IPS-18a (cell line): ENCODE measurements around the gene SPDYE3.
"Not testable (repeated sequence)": the region's sequence is repeated elsewhere in the genome, so short reads cannot be mapped to it uniquely, and the experiment has no call there.

ENCODE experiments used
- H3K27ac ChIP-seq: one replicate; pipeline ENCODE4 v1.5.1; 2013; ENCODE audit warnings: low read length
- H3K27me3 ChIP-seq: one replicate; pipeline ENCODE4 v1.6.1; 2013; ENCODE audit warnings: mild to moderate bottlenecking, low read length; ENCODE audit not compliant: control insufficient read depth, insufficient read depth
- H3K36me3 ChIP-seq: one replicate; pipeline ENCODE4 v1.6.1; 2013; ENCODE audit warnings: low read depth, low read length; ENCODE audit not compliant: control insufficient read depth
- H3K4me1 ChIP-seq: one replicate; pipeline ENCODE4 v1.6.1; 2013; ENCODE audit warnings: low read depth, low read length; ENCODE audit not compliant: control insufficient read depth
- H3K4me3 ChIP-seq: one replicate; pipeline ENCODE4 v1.5.1; 2013; ENCODE audit warnings: low read length
- H3K9ac ChIP-seq: one replicate; pipeline ENCODE4 v1.6.1; 2013; ENCODE audit warnings: mild to moderate bottlenecking, low read length, moderate library complexity
- H3K9me3 ChIP-seq: one replicate; pipeline ENCODE4 v1.6.1; 2013; ENCODE audit warnings: low read depth, low read length; ENCODE audit not compliant: control insufficient read depth

SPDYE3 gene

DNA sequence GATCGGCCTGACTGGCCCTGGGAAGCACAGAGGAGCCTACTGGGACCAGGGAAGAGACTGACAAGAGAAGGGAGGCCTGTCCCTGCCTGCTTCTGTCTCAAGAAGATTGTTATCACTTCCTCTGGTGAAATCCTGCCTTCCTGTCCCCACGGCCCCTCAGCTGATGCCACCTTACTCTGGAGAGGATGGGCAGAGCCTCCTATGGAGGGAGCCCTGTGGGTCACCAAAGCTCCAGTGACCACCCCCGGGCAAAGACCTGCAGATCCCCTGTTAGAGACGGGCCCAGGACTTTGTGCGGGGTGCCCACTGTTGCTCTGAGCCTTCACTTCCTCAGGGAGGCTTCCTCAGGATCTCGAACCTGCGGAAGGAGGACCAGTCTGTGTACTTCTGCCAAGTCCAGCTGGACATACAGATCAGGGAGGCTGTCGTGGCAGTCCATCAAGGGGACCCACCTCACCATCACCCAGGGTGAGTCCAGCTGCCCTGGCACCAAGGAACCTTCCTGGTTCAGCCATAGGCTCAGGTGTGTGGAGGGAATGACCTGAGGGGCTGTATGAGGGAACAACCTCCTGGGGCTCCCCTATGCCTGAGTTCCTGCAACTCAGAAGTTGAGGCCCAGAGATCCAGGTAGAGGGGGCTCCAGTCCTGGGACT is 49.0 kb downstream of the SPDYE3 start:
- Histone ChIP-seq H3K36me3 (peaks cover 83% of the 10 kb centered on the region), H3K9ac (no peak overlapping the region), H3K9me3 (no peaks in the 10 kb centered on the region), H3K27me3 (no peaks in the 10 kb centered on the region), H3K4me3 (no peak overlapping the region), H3K27ac (no peak overlapping the region), H3K4me1 (no peaks in the 10 kb centered on the region)

DNA sequence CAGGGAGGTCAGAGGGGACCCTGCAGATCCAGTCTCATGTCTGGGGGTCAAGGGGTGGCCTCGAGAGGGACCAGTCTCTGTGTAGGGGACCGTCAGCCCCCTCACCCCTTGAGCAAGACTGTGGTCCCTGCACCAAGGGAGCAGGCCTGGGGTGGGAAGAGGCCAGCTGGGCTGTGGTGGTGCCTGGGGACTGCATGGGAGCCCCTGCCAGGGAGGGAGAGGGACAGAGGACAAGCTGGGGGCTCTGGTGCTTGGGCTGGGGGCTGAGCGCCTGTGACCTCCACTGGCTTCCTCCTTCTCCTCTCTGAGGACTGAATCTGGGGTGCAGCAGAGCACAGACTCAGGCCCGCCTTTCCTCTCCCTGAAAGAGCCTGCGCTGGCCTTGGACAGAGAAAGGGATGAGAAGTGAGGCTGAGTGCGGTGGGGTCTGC is 49.6 kb downstream of the SPDYE3 start:
- H3K36me3 ChIP-seq: peaks cover 84% of the 10 kb centered on the region

DNA sequence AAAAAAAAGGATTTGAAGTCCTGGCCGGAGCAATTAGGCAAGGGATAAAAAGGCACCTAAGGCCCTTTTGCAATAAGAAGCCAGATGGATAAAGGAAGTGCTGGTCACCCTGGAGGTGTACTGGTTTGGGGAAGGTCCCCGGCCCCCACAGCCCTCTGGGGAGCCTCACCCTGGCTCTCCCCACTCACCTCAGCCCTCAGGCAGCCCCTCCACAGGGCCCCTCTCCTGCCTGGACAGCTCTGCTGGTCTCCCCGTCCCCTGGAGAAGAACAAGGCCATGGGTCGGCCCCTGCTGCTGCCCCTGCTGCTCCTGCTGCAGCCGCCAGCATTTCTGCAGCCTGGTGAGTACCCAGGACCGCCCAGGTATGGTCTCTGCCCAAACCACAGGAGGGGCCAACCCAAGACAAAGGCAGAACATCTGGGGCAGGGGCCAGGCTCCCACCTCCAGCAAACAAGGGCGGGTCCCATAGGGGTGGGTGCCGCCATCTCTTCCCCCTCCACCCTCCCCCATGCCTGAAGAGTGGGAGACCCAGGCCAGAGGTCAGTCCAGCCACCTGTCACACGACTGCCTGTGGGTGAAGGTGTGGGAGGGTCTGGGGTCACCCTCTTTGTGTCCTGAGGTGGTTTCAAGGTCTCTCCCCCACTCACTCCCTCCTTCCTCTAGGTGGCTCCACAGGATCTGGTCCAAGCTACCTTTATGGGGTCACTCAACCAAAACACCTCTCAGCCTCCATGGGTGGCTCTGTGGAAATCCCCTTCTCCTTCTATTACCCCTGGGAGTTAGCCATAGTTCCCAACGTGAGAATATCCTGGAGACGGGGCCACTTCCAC is 50.7 kb downstream of the SPDYE3 start, which contains the start of gene PILRB:
TSS of gene PILRB (plus strand) at position 91 of the 830 bp plus-strand sequence. CDS start at position 277, 186 bp downstream.
- Histone ChIP-seq H3K4me1 (no peaks in the 10 kb centered on the region), H3K27ac (no peak within 1 kb of the TSS), H3K4me3 (no peak within 1 kb of the TSS), H3K36me3 (peaks cover 91% of the 10 kb centered on the region), H3K9ac (no peak within 1 kb of the TSS), H3K9me3 (no peaks in the 10 kb centered on the region), H3K27me3 (no peaks in the 10 kb centered on the region)

More for the DNA sequence above, 49.6 kb downstream of the SPDYE3 start:
- Histone ChIP-seq H3K4me1 (no peaks in the 10 kb centered on the region), H3K27me3 (no peaks in the 10 kb centered on the region), H3K9ac (no peak overlapping the region), H3K9me3 (no peaks in the 10 kb centered on the region), H3K27ac (no peak overlapping the region), H3K4me3 (no peak overlapping the region)

DNA sequence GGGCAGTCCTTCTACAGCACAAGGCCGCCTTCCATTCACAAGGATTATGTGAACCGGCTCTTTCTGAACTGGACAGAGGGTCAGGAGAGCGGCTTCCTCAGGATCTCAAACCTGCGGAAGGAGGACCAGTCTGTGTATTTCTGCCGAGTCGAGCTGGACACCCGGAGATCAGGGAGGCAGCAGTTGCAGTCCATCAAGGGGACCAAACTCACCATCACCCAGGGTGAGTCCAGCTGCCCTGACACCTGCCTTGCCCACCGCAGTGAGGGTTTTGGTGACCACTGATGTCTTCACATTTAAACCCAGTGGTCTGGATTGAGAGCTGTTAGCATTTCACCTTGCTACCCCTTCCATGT is 51.3 kb downstream of the SPDYE3 start:
- Histone ChIP-seq H3K9ac (no peak overlapping the region), H3K36me3 (peaks cover 90% of the 10 kb centered on the region), H3K4me1 (no peaks in the 10 kb centered on the region), H3K4me3 (no peak overlapping the region), H3K27ac (no peak overlapping the region), H3K9me3 (no peaks in the 10 kb centered on the region), H3K27me3 (no peaks in the 10 kb centered on the region)

DNA sequence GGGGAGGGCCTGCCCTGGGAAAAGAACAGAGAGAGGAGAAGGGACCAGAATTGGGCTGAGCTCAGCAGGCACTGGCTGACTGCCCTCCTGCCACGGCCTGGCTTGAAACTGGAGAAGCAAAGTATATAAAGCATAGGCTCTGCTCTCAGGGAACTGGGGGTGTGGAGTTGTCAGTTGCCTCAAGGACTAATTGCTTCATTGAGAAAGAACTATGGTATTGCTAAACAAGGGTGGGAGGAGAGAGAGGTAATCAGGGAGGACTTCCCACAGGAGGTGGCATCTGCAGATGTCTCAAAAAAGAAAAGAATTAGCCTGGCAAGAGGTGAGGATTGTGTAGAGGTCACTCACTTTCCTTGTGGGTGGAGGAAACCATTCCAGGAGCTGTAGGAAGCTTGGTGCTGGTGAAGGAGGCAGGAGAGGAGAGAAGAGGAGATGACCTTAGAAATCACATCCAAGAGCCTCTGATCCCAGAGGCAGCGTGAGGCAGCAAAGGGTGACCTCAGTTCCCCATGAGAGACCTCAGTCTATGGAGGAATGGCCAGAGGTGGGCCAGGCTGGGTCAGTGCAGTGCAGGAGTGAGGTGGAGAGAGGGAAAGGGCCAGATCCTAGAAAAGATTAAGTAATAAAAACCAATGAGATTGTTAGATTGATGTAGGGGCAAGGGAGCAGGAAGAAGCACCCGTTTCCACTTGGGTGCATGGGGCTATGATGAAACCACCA is 52.8 kb downstream of the SPDYE3 start:
- Histone ChIP-seq H3K36me3 (peaks cover 78% of the 10 kb centered on the region), H3K4me3 (no peak overlapping the region), H3K9ac (no peak overlapping the region), H3K9me3 (no peaks in the 10 kb centered on the region), H3K4me1 (no peaks in the 10 kb centered on the region), H3K27ac (no peak overlapping the region), H3K27me3 (no peaks in the 10 kb centered on the region)

DNA sequence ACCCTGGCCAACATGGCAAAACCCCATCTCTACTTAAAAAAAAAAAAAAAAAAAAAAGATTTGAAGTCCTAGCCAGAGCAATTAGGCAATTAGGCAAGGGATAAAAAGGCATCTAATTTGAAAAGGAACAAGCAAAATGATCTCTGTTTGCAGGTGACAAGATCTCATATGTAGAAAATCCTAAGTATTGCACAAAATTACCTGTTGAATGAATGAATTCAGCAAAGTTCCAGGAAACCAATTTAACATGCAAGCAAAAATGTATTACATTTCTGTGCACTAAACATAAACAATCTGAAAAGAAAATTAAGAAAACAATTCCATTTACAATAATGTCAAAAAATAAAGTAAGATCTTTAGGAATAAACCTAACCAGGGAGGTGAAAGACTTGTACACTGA is 55.6 kb downstream of the SPDYE3 start:
- Histone ChIP-seq H3K4me1 (no peaks in the 10 kb centered on the region), H3K27ac (no peak overlapping the region), H3K4me3 (no peak overlapping the region), H3K36me3 (peaks cover 59% of the 10 kb centered on the region), H3K9me3 (no peaks in the 10 kb centered on the region), H3K27me3 (no peaks in the 10 kb centered on the region), H3K9ac (no peak overlapping the region)

DNA sequence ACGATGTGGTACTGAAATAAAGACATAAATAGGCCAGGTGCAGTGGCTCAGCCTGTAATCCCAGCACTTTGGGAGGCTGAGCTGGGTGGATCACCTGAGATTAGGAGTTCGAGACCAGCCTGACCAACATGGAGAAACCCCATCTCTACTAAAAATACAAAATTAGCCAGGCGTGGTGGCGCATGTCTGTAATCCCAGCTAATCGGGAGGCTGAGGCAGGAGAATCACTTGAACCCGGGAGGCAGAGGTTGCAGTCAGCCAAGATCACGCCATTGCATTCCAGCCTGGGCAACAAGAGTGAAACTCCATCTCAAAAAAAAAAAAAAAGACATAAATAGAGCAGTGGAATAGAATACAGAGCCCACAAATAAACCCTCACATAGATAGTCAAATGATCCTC is 56.3 kb downstream of the SPDYE3 start:
- not testable (repeated sequence) for H3K9me3 ChIP-seq, H3K4me3 ChIP-seq, H3K4me1 ChIP-seq, H3K9ac ChIP-seq, H3K27ac ChIP-seq, H3K27me3 ChIP-seq
- peaks cover 57% of the 10 kb centered on the region for H3K36me3 ChIP-seq

DNA sequence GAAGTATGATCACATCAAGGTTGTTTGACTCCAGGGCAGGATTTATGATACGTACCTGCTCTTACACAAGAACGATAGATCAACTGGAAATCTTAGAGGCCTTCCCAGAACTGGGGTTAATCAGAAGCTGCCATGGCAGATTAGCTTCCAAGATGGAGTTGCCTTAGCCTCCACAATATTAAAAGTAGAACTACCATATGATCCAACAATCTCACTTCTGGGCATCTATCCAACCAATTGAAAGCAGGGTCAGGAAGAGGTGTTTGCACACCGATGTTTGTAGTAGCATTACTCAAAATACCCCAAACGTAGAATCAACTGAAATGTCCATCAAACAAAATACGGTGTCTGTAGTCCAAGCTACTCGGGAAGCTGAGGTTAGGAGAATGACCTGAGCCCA is 57.0 kb downstream of the SPDYE3 start:
- Histone ChIP-seq H3K27ac (no peak overlapping the region), H3K27me3 (no peaks in the 10 kb centered on the region), H3K4me1 (peaks cover 7% of the 10 kb centered on the region), H3K36me3 (peaks cover 50% of the 10 kb centered on the region), H3K9ac (no peak overlapping the region), H3K4me3 (no peak overlapping the region), H3K9me3 (no peaks in the 10 kb centered on the region)

DNA sequence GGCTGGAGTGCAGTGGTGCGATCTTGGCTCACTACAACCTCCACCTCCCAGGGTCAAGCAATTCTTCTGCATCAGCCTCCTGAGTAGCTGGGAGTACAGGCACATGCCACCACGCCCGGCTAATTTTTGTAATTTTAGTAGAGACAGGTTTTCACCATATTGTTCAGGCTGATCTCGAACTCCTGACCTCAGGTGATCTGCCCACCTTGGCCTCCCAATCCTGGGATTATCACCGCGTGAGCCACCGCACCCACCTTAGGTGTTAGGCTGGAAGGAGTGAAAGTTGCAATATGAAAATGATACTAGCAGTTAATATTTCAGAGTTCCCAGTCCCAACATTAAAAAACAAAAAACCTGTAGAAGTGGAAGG is 58.5 kb downstream of the SPDYE3 start:
- not testable (repeated sequence) for H3K9me3 ChIP-seq, H3K4me3 ChIP-seq, H3K27me3 ChIP-seq, H3K27ac ChIP-seq, H3K9ac ChIP-seq
- Histone ChIP-seq H3K4me1 (peaks cover 18% of the 10 kb centered on the region), H3K36me3 (peaks cover 38% of the 10 kb centered on the region)

DNA sequence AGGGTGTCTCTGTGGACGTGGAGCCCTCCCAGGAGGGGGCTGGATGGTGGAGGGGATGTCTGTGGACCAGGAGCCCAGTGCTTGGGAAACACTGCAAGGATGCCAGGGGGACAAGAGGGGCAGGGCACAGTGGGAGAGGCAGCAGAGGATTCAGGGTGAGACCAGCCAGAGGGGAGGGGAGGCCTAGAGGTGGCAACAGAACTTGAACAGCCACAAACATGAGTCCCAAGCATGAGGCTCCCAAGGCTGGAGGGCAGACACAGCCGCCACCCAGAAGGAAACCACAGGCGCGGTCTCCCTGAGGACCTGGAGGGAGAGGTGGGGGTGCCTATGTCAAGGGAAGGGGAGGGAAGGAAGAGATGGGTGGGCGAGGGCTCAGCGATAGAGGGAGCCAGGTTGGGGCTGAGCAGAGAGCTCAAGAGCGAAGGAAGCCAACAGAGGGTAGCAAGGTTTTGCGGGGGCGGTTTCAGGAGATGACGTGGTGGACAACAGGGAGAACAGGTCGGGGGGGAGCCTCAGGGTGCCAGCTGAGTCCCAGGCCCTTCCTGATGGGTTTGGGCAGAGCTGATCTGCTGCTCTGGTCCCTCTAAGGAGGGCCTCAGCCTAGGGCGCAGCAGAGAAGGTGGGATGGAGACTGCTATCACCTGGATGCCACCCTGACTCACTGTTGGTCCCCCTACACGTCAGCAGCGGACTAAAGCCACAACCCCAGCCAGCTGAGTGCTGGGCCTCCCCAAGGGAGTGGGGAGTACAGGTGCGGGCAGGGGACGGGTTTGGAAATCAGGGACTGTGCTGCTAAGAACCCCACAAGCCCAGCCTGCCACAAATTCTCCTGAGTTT is 59.1 kb downstream of the SPDYE3 start:
- Histone ChIP-seq H3K4me1 (peaks cover 21% of the 10 kb centered on the region), H3K27ac (no peak overlapping the region), H3K9me3 (no peaks in the 10 kb centered on the region), H3K27me3 (no peaks in the 10 kb centered on the region), H3K36me3 (peaks cover 31% of the 10 kb centered on the region), H3K9ac (no peak overlapping the region), H3K4me3 (no peak overlapping the region)

DNA sequence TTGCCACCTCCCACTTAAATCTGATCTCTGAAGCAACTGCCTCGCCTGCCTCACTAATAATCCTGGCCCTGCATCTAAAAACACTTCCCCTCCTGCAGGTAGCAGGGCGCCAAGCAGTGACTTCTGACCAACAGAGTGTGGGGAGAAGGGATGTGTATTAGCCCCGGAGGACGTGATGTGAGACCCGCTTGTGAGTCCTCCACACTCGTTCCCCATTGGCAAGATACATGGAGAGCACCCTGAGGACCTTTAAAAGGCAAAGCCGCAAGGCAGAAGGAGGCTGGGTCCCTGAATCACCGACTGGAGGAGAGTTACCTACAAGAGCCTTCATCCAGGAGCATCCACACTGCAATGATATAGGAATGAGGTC is 59.7 kb downstream of the SPDYE3 start:
- Histone ChIP-seq H3K4me3 (no peak overlapping the region), H3K9me3 (no peaks in the 10 kb centered on the region), H3K27ac (no peak overlapping the region), H3K9ac (no peak overlapping the region), H3K36me3 (peaks cover 26% of the 10 kb centered on the region), H3K4me1 (peaks cover 21% of the 10 kb centered on the region), H3K27me3 (no peaks in the 10 kb centered on the region)
